Common myeloid progenitor, CD34-positive (primary cell): Measurements from ENCODE around the gene ERI3. TPM values are rescaled to one million over a fixed set of nuclear protein-coding genes. Genes with fewer than 3 reads are reported as not detected.

Experiments
- CTCF ChIA-PET: fragments of 350-600 bp; sonication (Branson Sonifier 250); formaldehyde crosslinking; loops from one replicate; lab custom pipeline; 2021; ENCODE audit warnings: antibody characterized with exemption; lab: Charles Lee
- POLR2A ChIA-PET: fragments of 350-600 bp; sonication (Branson Sonifier 250); formaldehyde crosslinking; loops from one replicate; lab custom pipeline; 2021; ENCODE audit warnings: antibody characterized with exemption; lab: Charles Lee
- DNase-seq, 3 donors: peaks; one replicate each; pipeline versions ENCODE4 v3.0.0 to v3.0.0-alpha.2; 2013
- H3K27ac ChIP-seq, 2 experiments: 1 replicate in 1 of 2; 2 replicates in 1 of 2; pipeline ENCODE4 v1.7.0; 2013; ENCODE audit warnings: inconsistent platforms in 2 of 2, low read length in 2 of 2, mild to moderate bottlenecking in 2 of 2, low read depth in 1 of 2, moderate library complexity in 1 of 2; ENCODE audit not compliant: severe bottlenecking in 2 of 2, insufficient read depth in 1 of 2, poor library complexity in 1 of 2
- H3K27me3 ChIP-seq, 5 experiments: replicated peaks in 2 of 5; 1 replicate in 3 of 5; 2 replicates in 2 of 5; pipeline versions ENCODE4 v1.6.1 to v1.7.0; 2013; ENCODE audit warnings: low read length in 4 of 5, mild to moderate bottlenecking in 2 of 5, moderate library complexity in 2 of 5, inconsistent platforms in 1 of 5; ENCODE audit not compliant: insufficient read depth in 5 of 5, control insufficient read depth in 4 of 5
- H3K36me3 ChIP-seq, 4 experiments: 1 replicate in 2 of 4; 2 replicates in 2 of 4; pipeline versions ENCODE4 v1.6.1 to v1.7.0; 2013; ENCODE audit warnings: low read length in 3 of 4, control low read depth in 1 of 4, mild to moderate bottlenecking in 1 of 4; ENCODE audit not compliant: control insufficient read depth in 4 of 4, insufficient read depth in 4 of 4
- H3K4me1 ChIP-seq, 4 experiments: 1 replicate in 3 of 4; 2 replicates in 1 of 4; pipeline versions ENCODE4 v1.6.1 to v1.7.1; 2013; ENCODE audit warnings: low read length in 3 of 4, mild to moderate bottlenecking in 3 of 4, control low read depth in 1 of 4, inconsistent platforms in 1 of 4, moderate library complexity in 1 of 4; ENCODE audit not compliant: control insufficient read depth in 4 of 4, insufficient read depth in 4 of 4; ENCODE audit errors: control extremely low read depth in 1 of 4
- H3K4me3 ChIP-seq, 7 experiments: 1 replicate in 4 of 7; 2 replicates in 3 of 7; pipeline versions ENCODE4 v1.5.1 to v1.7.0; 2013; ENCODE audit warnings: mild to moderate bottlenecking in 7 of 7, low read length in 6 of 7, moderate library complexity in 6 of 7, inconsistent platforms in 2 of 7, low read depth in 2 of 7, control low read depth in 1 of 7; ENCODE audit not compliant: insufficient read depth in 4 of 7, control insufficient read depth in 1 of 7; ENCODE audit errors: extremely low read depth in 1 of 7
- H3K9me3 ChIP-seq, 5 experiments: 1 replicate in 4 of 5; 2 replicates in 1 of 5; pipeline versions ENCODE4 v1.6.1 to v1.7.1; 2013; ENCODE audit warnings: low read length in 4 of 5, mild to moderate bottlenecking in 2 of 5, inconsistent platforms in 1 of 5, low read depth in 1 of 5, moderate library complexity in 1 of 5; ENCODE audit not compliant: control insufficient read depth in 4 of 5, insufficient read depth in 2 of 5; ENCODE audit errors: control extremely low read depth in 1 of 5
- WGBS: methylation state at CpG from one replicate; pipeline ENCODE4 v1.1.5; 2013; ENCODE audit not compliant: insufficient coverage; 5-methylcytosine and 5-hydroxymethylcytosine counted together
- polyA plus RNA-seq: library from polyadenylated mRNA; unstranded; fragments of 120-200 nt; gene quantifications from one replicate; pipeline ENCODE4 v1.2.1, GENCODE V29; 2013

Gene ERI3, protein sequence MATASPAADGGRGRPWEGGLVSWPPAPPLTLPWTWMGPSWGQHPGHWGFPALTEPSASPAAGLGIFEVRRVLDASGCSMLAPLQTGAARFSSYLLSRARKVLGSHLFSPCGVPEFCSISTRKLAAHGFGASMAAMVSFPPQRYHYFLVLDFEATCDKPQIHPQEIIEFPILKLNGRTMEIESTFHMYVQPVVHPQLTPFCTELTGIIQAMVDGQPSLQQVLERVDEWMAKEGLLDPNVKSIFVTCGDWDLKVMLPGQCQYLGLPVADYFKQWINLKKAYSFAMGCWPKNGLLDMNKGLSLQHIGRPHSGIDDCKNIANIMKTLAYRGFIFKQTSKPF
- polyA plus RNA-seq: 30.2 TPM

DNA sequence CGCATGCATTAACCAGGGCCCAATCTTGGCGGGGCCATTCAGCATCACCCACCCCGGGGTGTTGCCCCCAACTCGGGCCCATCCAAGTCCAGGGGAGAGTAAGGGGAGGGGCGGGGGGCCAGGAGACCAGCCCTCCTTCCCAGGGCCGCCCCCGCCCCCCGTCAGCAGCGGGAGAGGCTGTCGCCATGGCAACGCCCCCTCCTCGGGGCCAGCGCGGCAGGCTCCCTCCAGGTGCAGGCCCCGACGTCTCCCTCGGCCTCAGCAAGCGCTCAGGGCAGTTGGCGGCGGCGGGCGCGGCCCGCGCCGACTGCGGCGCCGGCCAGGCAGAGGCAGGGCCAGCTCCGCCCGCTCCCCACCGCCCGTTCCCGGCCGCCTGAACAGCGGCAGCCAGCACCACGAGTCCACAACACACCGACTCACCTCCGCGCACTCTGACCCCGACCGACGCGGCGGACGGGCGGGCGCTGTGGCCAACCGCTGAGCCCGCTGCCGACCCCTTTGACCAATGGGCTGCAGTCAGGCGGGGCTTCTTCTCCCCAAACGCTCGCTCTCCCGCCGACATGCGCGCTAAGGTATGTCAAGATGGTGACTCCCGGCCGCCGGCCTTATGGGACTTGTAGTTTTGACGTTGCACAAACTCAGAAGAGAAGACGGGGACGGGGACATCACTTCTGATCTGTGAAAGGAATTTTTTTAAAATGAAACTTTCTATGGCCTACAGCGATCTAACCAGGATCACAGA, at the start of gene ERI3:
TSS of gene ERI3 (minus strand) at position 418 of the 742 bp plus-strand sequence. CDS start at position 187, 231 bp downstream.
- ChIA-PET POLR2A (no interaction called here), CTCF (interaction anchor here (0.7 to 1.7 kb wide), 3 partner anchors 23 to 136 kb away, joined by 3 to 4 read pairs (median 3); no protein-coding TSS in a partner anchor)
- Histone ChIP-seq H3K27ac (peak within 1 kb of the TSS; percentile 40 to 84), H3K4me1 (peaks cover 5 to 14% (median 11%) of the 10 kb centered on the region in 4 experiments), H3K9me3 (no peaks in the 10 kb centered on the region), H3K27me3 (no peaks in the 10 kb centered on the region), H3K4me3 (peak within 1 kb of the TSS; percentile 62 to 86 (median 78)), H3K36me3 (peaks cover 0 to 4% (median 1%) of the 10 kb centered on the region in 4 experiments)
- DNase-seq: peak; percentile 96 to 98 (median 98)
- 0% methylated on average over 61 of the region's 65 CpGs for WGBS

DNA sequence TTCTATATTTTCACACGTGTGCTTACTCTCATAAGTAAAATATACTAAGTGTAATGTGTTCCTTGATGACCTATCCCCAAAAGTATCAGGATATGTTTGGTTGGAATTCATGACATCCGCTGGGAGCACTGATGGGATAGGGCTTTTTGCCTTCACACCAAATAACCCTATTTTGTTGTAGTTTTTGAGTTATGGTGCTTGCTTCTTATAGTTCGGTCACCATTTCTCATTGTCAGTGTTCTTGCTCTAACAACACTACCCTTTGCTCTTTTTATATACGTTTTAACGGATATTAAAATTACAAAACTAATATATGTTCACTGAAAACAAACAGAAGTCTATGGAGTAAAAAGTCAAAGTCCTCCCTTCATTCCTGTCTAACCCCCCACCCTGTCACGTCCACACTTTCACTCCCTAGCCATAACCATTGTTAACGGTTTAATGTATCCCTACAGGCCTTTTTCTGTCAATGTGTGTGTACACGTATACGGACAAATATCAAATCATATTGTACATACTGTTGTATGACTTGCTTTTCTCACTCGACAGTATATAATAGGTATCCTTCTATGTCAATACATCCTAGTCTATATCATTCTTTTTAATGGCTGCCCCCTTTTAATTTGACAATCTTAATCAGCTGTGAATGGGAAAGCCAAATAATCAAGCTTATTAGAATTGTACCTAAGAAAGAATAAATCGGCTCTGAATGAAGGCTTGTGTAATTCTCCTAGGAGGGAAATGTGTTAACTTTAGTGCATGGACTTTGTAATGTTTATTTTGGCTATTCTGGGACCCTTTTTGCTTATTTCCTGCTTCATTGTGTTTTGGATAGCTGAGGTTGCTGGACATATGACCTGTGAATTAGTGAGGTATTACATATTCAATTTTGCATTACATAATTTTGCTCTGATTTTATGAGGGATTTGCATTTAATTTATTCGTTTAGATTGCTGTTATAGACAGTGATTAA, 46.5 kb upstream of the ERI3 start:
- ChIA-PET POLR2A (no interaction called here), CTCF (interaction anchor here (1.0 to 1.6 kb wide), 4 partner anchors 20 to 23 kb away, joined by 3 to 7 read pairs (median 4); no protein-coding TSS in a partner anchor)
- Histone ChIP-seq H3K9me3 (no peaks in the 10 kb centered on the region), H3K4me1 (peaks cover 3 to 12% (median 6%) of the 10 kb centered on the region in 4 experiments), H3K27me3 (no peaks in the 10 kb centered on the region), H3K4me3 (no peak overlapping the region), H3K27ac (no peak overlapping the region), H3K36me3 (no peaks in the 10 kb centered on the region)
- DNase-seq: no peak
- 84% methylated on average over 5 of the region's 12 CpGs for WGBS

DNA sequence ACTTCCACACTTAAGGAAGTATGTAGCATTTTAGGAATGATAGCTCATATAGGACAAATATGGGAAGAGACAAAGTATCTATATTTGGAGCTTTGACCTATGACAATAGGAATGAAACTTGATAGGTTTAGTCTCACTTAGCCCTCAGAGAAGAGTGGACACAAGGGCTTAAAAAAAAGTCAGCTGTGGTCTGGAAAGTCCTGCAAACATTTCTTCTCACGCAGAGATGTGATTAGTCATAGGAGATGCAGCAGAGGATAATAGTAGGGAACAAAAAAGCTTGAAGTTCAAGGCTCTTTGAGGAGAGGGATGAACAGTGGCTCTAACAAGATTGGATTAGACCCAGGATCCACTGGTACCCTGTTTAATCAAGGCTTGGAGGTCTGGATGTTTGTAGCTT, 35.2 kb upstream of the ERI3 start:
- no peak for DNase-seq
- CTCF ChIA-PET: interaction anchor here (1.0 to 3.2 kb wide), 2 partner anchors 12 to 25 kb away, joined by 4 to 32 read pairs; no protein-coding TSS in a partner anchor
- no peaks in the 10 kb centered on the region for H3K9me3 ChIP-seq
- no peaks in the 10 kb centered on the region for H3K4me1 ChIP-seq
- no peak overlapping the region for H3K27ac ChIP-seq
- no peaks in the 10 kb centered on the region for H3K27me3 ChIP-seq
- POLR2A ChIA-PET: interaction anchor here (1.1 kb wide), 1 partner anchor 14 kb away, joined by 4 read pairs; the partner anchor contains the start of gene RNF220
- H3K36me3 ChIP-seq: no peaks in the 10 kb centered on the region
- no peak overlapping the region for H3K4me3 ChIP-seq
- WGBS: 87% methylated on average over 1 of the region's 1 CpG

DNA sequence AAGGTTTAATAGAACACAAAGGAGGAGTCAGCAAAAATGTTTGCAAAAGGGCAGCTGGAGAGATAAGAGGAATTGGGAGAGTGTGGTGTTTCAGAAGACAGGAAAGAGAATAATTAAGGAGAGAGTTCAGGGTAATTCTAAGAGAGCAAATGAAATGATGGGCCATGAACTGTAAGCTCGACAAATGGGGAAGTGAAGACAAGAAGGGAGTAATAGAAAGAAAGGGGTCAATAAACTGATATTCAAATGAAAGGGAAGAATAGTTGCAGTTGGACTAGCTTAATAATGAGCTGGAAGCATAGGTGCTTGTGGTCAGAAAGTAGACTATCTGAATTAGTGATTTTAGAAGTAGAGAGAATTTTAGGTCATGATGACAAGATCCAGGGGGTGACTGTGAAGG, 34.4 kb upstream of the ERI3 start:
- DNase-seq: no peak
- H3K9me3 ChIP-seq: no peaks in the 10 kb centered on the region
- no peak overlapping the region for H3K4me3 ChIP-seq
- H3K4me1 ChIP-seq: no peaks in the 10 kb centered on the region
- ChIA-PET POLR2A (no interaction called here), CTCF (interaction anchor here (1.0 to 3.2 kb wide), 4 partner anchors 11 to 171 kb away, joined by 3 to 32 read pairs (median 4); no protein-coding TSS in a partner anchor)
- no peaks in the 10 kb centered on the region for H3K27me3 ChIP-seq
- no peaks in the 10 kb centered on the region for H3K36me3 ChIP-seq
- 65% methylated on average over 1 of the region's 1 CpG for WGBS
- no peak overlapping the region for H3K27ac ChIP-seq

DNA sequence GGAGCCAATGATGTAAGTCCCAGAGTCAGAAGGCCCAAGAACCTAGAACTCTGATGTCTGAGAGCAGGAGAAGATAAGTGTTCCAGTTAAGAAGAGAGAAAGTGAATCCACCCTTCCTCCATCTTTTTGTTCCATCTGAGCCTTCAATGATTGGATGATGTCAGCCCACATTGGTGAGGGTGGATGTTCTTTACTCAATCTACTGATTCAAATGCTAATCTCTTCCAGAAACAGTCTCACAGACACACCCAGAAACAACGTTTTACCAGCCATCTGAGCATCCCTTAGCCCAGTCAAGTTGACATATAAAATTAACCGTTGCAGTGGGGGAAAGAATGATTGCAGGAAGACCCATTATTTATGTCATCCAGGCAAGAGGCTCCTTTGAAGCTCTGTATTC, 33.5 kb upstream of the ERI3 start:
- H3K36me3 ChIP-seq: no peaks in the 10 kb centered on the region
- POLR2A ChIA-PET: no interaction called here
- DNase-seq: no peak
- H3K9me3 ChIP-seq: no peaks in the 10 kb centered on the region
- peaks cover 0 to 1% (median 0%) of the 10 kb centered on the region in 5 experiments for H3K27me3 ChIP-seq
- CTCF ChIA-PET: interaction anchor here (1.2 to 1.3 kb wide), 2 partner anchors 10 to 14 kb away, joined by 3 to 7 read pairs; no protein-coding TSS in a partner anchor
- no peak overlapping the region for H3K27ac ChIP-seq
- WGBS: 85% methylated on average over 2 of the region's 2 CpGs
- H3K4me3 ChIP-seq: no peak overlapping the region
- no peaks in the 10 kb centered on the region for H3K4me1 ChIP-seq

DNA sequence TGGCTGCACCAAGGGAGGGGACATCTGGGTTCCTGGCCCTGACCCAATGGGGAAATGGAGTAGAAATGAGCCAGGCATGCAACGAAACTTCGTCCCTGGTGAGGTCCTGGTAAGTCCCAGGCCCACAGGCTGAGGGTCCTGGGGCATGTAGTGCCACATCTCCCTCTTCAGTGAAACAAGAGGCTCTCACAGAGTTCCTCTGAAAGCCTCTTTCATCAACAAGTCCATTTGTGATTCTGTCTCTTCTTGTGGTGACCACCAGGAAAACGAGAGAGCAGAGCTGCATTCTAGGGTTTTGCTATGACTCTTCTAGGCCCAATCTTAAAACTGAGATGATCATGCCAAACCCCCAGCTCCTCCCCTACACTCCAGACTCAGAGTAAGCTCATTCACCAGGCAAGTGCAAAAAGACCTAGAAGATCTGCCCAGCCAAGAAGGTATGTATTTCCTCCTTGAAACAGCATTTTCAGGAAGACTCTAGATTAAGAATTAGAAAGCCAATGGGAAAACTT, 25.7 kb upstream of the ERI3 start:
- ChIA-PET CTCF (interaction anchor here (1.1 to 8.2 kb wide), 10 partner anchors 10 to 272 kb away, joined by 3 to 170 read pairs (median 7); partner anchors contain the start of gene RNF220), POLR2A (no interaction called here)
- Histone ChIP-seq H3K4me1 (peaks cover 0 to 3% (median 1%) of the 10 kb centered on the region in 4 experiments), H3K27ac (no peak overlapping the region), H3K27me3 (peaks cover 0 to 1% (median 0%) of the 10 kb centered on the region in 5 experiments), H3K9me3 (no peaks in the 10 kb centered on the region), H3K4me3 (no peak overlapping the region), H3K36me3 (no peaks in the 10 kb centered on the region)
- DNase-seq: no peak
- 97% methylated on average over 3 of the region's 3 CpGs for WGBS
